Tibial artery (tissue), 4 donors: Measurements from ENCODE around the gene SEMA3D.

ENCODE experiments used
- DNase-seq, 2 donors: peaks; one replicate each; pipeline ENCODE4 v3.0.0-alpha.2; 2019
- H3K27ac ChIP-seq, 2 donors: fragments of 200-600 bp; sonication (generic) in 1 of 2; 1 replicate in 1 of 2; 2 replicates in 1 of 2; pipeline ENCODE4 v1.5.1; 2018 to 2019; ENCODE audit warnings: mild to moderate bottlenecking in 1 of 2
- H3K27me3 ChIP-seq, 2 donors: fragments of 200-600 bp; sonication (generic) in 1 of 2; one replicate each; pipeline versions ENCODE4 v1.5.1 to v1.6.0; 2016 to 2019
- H3K36me3 ChIP-seq, 3 donors: fragments of 200-600 bp; sonication (generic) in 2 of 3; one replicate each; pipeline ENCODE4 v1.5.1; 2016 to 2019; ENCODE audit warnings: mild to moderate bottlenecking in 2 of 3
- H3K4me1 ChIP-seq, 4 donors: fragments of 200-600 bp; sonication (generic) in 2 of 4; 1 replicate in 3 of 4; 2 replicates in 1 of 4; pipeline ENCODE4 v1.5.1; 2016 to 2019
- H3K4me3 ChIP-seq, 2 donors: fragments of 200-600 bp; sonication (generic) in 1 of 2; 1 replicate in 1 of 2; 2 replicates in 1 of 2; pipeline ENCODE4 v1.5.1; 2018 to 2019; ENCODE audit warnings: mild to moderate bottlenecking in 2 of 2
- H3K9me3 ChIP-seq, 3 donors: fragments of 200-600 bp; sonication (generic) in 1 of 3; one replicate each; pipeline ENCODE4 v1.5.1; 2016 to 2019
- CTCF ChIP-seq, 2 experiments: fragments of 200-600 bp in 1 of 2; fragments of 450-650 bp in 1 of 2; IDR thresholded peaks; one replicate each; pipeline ENCODE4 v1.5.1; 2017 to 2019; ENCODE audit warnings: antibody characterized with exemption in 2 of 2, mild to moderate bottlenecking in 1 of 2, moderate library complexity in 1 of 2
- intact Hi-C: fragments of 100-400 bp; cut with DNase I; formaldehyde crosslinking; loops from one replicate; pipeline ENCODE4 v1.15.0; 2023; ENCODE audit warnings: low total_unique reads

The SEMA3D gene

GRCh38 chr7:85070967-85071628 lies 115.8 kb downstream of the SEMA3D start:
- no peak for DNase-seq
- intact Hi-C loops, result no loop called here
- H3K4me3 ChIP-seq, result no peak overlapping the region
- no peaks in the 10 kb centered on the region for H3K36me3 ChIP-seq
- no peak for TF ChIP-seq CTCF (IDR thresholded peaks at IDR 0.05)
- no peaks in the 10 kb centered on the region for H3K9me3 ChIP-seq
- H3K27ac ChIP-seq, result no peak overlapping the region
- no peaks in the 10 kb centered on the region for H3K27me3 ChIP-seq
- peaks cover 0 to 31% (median 13%) of the 10 kb centered on the region in 4 donors for H3K4me1 ChIP-seq

GRCh38 chr7:85068799-85069198 lies 118.1 kb downstream of the SEMA3D start:
- Histone ChIP-seq H3K4me1 (peaks cover 0 to 45% (median 17%) of the 10 kb centered on the region in 4 donors), H3K9me3 (no peaks in the 10 kb centered on the region), H3K4me3 (no peak overlapping the region), H3K27ac (no peak overlapping the region), H3K27me3 (no peaks in the 10 kb centered on the region), H3K36me3 (no peaks in the 10 kb centered on the region)
- no peak for DNase-seq
- no peak for TF ChIP-seq CTCF (IDR thresholded peaks at IDR 0.05)
- intact Hi-C loops, result no loop called here

GRCh38 chr7:85067371-85067770 lies 119.5 kb downstream of the SEMA3D start:
- intact Hi-C loops, result no loop called here
- no peak overlapping the region for H3K27ac ChIP-seq
- H3K4me3 ChIP-seq, result no peak overlapping the region
- DNase-seq, result no peak
- no peaks in the 10 kb centered on the region for H3K27me3 ChIP-seq
- H3K9me3 ChIP-seq, result no peaks in the 10 kb centered on the region
- H3K36me3 ChIP-seq, result no peaks in the 10 kb centered on the region
- no peak for TF ChIP-seq CTCF (IDR thresholded peaks at IDR 0.05)
- H3K4me1 ChIP-seq, result peaks cover 0 to 45% (median 17%) of the 10 kb centered on the region in 4 donors

GRCh38 chr7:85065888-85066485 lies 120.9 kb downstream of the SEMA3D start:
- intact Hi-C loops, result no loop called here

GRCh38 chr7:85065306-85065705 lies 121.5 kb downstream of the SEMA3D start:
- intact Hi-C loops, result no loop called here
- DNase-seq, result peak in 1 of 2 donors; percentile 34
- no peaks in the 10 kb centered on the region for H3K27me3 ChIP-seq
- no peaks in the 10 kb centered on the region for H3K9me3 ChIP-seq
- TF ChIP-seq CTCF (IDR thresholded peaks at IDR 0.05), result no peak
- no peak overlapping the region for H3K27ac ChIP-seq
- H3K36me3 ChIP-seq, result no peaks in the 10 kb centered on the region
- no peak overlapping the region for H3K4me3 ChIP-seq
- H3K4me1 ChIP-seq, result peaks cover 0 to 45% (median 17%) of the 10 kb centered on the region in 4 donors

More at GRCh38 chr7:85065888-85066485, 120.9 kb downstream of the SEMA3D start:
- Histone ChIP-seq H3K27ac (no peak overlapping the region), H3K9me3 (no peaks in the 10 kb centered on the region), H3K4me1 (peaks cover 0 to 45% (median 17%) of the 10 kb centered on the region in 4 donors), H3K36me3 (no peaks in the 10 kb centered on the region), H3K27me3 (no peaks in the 10 kb centered on the region), H3K4me3 (no peak overlapping the region)
- DNase-seq, result no peak
- no peak for TF ChIP-seq CTCF (IDR thresholded peaks at IDR 0.05)
